H1 (cell line): Measurements from ENCODE around the gene ERO1A. TPM values are rescaled to one million over a fixed set of nuclear protein-coding genes. Genes with fewer than 3 reads are reported as not detected.

Experiments
- CREB1 ChIP-seq: IDR thresholded peaks from 2 replicates; pipeline ENCODE4 v1.6.1; 2012; ENCODE audit warnings: inconsistent platforms
- FOSL1 ChIP-seq: IDR thresholded peaks from 2 replicates; pipeline ENCODE4 v1.6.1; 2011; ENCODE audit warnings: mild to moderate bottlenecking, low read depth, low read length, moderate library complexity; ENCODE audit not compliant: insufficient read depth
- RBBP5 ChIP-seq: IDR thresholded peaks from 2 replicates; pipeline ENCODE4 v1.7.1; 2012; ENCODE audit warnings: low read depth, mild to moderate bottlenecking, inconsistent platforms, low read length, moderate library complexity, borderline replicate concordance
- SP4 ChIP-seq: IDR thresholded peaks from 2 replicates; pipeline ENCODE4 v1.6.1; 2012; ENCODE audit warnings: low read length, inconsistent platforms
- polyA plus RNA-seq, 7 experiments: library from polyadenylated mRNA; depleted of rRNA in 3 of 7; stranded (reverse) in 5 of 7; unstranded in 2 of 7; fragments of >200 nt in 5 of 7; fragments of 200-250 nt in 2 of 7; gene quantifications; 1 replicate in 5 of 7; 2 replicates in 1 of 7; 4 replicates in 1 of 7; pipeline versions ENCODE4 v1.2.1 to v1.2.3, GENCODE V29; 2011 to 2013; ENCODE audit warnings: missing spikeins in 2 of 7, mixed read lengths in 2 of 7
- total RNA-seq: library from RNA; stranded (reverse); fragmentation: NEBNext Ultra II Directional; extraction: Animal tissue kit (Norgen Biotek cat#: 25700); gene quantifications from 2 replicates; pipeline ENCODE4 v1.2.1, GENCODE V29; 2021

Gene ERO1A
- total and polyA plus RNA-seq, 2 of the 8 experiments (the other 6 are each of a cell fraction or from before 2014, with no cell fraction given) = 15.7 to 42.0 TPM

DNA sequence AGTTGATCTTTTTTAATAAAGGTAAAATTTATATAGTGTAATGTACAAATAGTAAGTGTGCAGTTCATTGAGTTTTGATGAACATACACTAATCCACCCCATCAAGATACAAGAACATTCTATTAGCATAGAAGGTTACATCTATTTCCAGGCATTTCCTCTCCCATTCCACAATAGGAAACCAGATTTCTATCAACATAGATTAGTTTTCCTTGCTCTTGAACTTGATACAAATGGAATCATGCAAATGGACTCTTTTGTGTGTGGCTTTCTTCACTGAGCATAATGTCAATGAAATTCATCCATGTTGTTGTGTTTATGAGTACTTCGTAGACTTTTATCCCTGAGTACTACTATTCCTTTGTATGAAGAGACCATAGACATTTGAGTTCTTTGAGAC is 45.4 kb upstream of the ERO1A start (continued):
- no peak for TF ChIP-seq RBBP5
- TF ChIP-seq CREB1 = no peak
- no peak for TF ChIP-seq FOSL1
- TF ChIP-seq SP4 = no peak
